IPS DF 6.9 (cell line): ENCODE measurements around the gene SLC20A1.

Experiments used
- DNase-seq: peaks from one replicate; pipeline ENCODE4 v3.0.0-alpha.2; 2013; ENCODE audit warnings: low read depth, low spot score
- H3K27ac ChIP-seq: one replicate; pipeline ENCODE4 v1.5.1; 2013; ENCODE audit warnings: low read length, control low read depth
- H3K27me3 ChIP-seq: 2 replicates; pipeline ENCODE4 v1.6.1; 2013; ENCODE audit warnings: mild to moderate bottlenecking, low read length; ENCODE audit not compliant: control insufficient read depth, insufficient read depth
- H3K36me3 ChIP-seq: 2 replicates; pipeline ENCODE4 v1.6.1; 2013; ENCODE audit warnings: low read length; ENCODE audit not compliant: control insufficient read depth, insufficient read depth
- H3K4me1 ChIP-seq: 2 replicates; pipeline ENCODE4 v1.6.1; 2013; ENCODE audit warnings: low read length; ENCODE audit not compliant: control insufficient read depth, insufficient read depth
- H3K4me3 ChIP-seq: 2 replicates; pipeline ENCODE4 v1.5.1; 2013; ENCODE audit warnings: mild to moderate bottlenecking, low read length
- H3K9me3 ChIP-seq: 2 replicates; pipeline ENCODE4 v1.6.1; 2013; ENCODE audit warnings: low read length, inconsistent platforms; ENCODE audit not compliant: control insufficient read depth, insufficient read depth
- WGBS: extraction: QIAGEN DNeasy Blood & Tissue Kit; methylation state at CpG from one replicate; pipeline ENCODE4 v1.1.7; 2013; ENCODE audit warnings: mixed read lengths, missing lambda C conversion rate; ENCODE audit not compliant: insufficient read length, insufficient coverage; 5-methylcytosine and 5-hydroxymethylcytosine counted together

SLC20A1 gene

DNA sequence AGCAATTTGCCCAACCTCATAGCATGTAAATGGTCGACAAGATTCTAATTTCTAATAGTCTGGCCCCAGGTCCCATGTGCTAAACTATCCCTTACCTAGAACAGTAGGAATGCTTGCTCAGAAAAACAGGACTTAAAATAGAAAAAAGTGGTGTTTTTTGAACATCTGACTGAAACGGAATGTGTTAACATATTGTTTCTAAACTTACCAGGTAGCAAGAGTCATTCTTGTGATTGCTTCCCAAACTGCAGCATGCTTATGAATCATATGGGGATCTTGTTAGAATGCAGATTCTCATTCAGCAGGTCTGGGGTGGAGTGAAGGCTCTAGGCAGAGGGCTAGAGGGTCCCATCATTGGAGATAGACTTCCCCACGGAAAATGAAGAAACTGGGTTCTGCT is 5.8 kb upstream of the SLC20A1 start:
- H3K4me1 ChIP-seq: no peaks in the 10 kb centered on the region
- WGBS: no CpG with 5 or more reads among the region's 3 CpGs
- no peak overlapping the region for H3K27ac ChIP-seq

DNA sequence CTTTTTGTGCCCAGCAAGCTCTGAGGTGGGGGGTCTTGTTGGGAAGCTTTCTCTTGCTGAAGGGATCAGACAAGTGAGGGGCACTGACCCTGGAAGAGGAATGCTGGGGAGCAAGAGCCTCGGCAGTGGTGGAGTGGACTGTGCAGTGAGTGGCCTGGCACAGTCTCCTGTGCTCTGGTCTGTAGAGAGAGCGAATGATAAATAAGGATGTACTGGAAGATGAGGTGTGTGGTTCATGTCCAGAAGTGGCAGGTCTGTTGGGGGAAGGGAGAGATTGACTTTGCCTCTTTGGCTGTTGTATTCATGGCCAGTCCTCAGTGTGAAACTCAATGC is 5.3 kb upstream of the SLC20A1 start:
- Histone ChIP-seq H3K4me1 (no peaks in the 10 kb centered on the region), H3K36me3 (no peaks in the 10 kb centered on the region), H3K27me3 (no peaks in the 10 kb centered on the region), H3K4me3 (no peak overlapping the region), H3K27ac (no peak overlapping the region), H3K9me3 (no peaks in the 10 kb centered on the region)
- WGBS: no CpG with 5 or more reads among the region's 2 CpGs
- DNase-seq: no peak

More for the DNA sequence above, 5.8 kb upstream of the SLC20A1 start:
- no peak for DNase-seq
- Histone ChIP-seq H3K9me3 (no peaks in the 10 kb centered on the region), H3K27me3 (no peaks in the 10 kb centered on the region), H3K36me3 (no peaks in the 10 kb centered on the region), H3K4me3 (no peak overlapping the region)

DNA sequence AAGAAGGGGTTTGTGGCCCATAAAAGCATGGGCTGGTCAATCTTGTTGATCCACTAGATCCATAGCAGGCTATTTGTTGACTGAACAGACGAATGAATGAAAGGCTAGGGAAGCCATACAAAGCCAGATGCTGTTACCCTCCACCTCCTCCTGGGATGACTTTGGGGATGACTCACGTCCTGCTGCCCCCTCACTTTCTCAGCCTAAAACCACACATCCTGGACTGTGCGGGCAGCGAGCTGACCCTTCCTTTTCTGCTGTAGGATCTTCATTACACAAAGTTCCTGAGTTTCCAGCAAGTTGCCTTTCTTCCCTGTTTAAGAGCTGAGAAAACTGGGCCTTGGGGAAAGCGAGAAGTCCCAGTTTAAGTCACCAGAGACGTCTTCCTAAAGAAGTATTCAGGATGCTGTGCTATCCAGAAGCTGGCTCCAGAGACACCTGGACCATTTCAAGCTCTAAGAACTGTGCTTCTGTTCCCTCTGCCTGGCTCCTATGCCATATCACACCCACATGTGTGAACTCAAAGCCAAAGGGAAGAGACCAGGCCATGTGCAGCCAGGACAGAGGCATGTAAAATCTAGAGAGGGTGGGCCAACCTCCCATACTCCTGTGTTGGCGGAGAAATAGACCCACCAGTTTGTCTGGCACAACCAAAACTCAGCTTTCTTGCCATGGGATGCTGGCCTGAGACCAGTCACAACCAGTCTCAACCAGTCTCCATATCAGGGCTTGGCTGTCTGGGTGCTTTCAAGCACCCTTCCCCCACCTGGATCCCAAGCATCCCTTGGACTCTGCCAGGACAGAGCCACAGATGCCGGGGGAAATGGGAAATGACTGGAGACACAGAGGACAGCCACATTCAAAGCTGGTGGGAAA is 4.7 kb upstream of the SLC20A1 start:
- Histone ChIP-seq H3K4me3 (no peak overlapping the region), H3K4me1 (no peaks in the 10 kb centered on the region), H3K36me3 (no peaks in the 10 kb centered on the region), H3K27me3 (no peaks in the 10 kb centered on the region), H3K9me3 (no peaks in the 10 kb centered on the region), H3K27ac (no peak overlapping the region)
- no peak for DNase-seq
- WGBS: no CpG with 5 or more reads among the region's 8 CpGs

DNA sequence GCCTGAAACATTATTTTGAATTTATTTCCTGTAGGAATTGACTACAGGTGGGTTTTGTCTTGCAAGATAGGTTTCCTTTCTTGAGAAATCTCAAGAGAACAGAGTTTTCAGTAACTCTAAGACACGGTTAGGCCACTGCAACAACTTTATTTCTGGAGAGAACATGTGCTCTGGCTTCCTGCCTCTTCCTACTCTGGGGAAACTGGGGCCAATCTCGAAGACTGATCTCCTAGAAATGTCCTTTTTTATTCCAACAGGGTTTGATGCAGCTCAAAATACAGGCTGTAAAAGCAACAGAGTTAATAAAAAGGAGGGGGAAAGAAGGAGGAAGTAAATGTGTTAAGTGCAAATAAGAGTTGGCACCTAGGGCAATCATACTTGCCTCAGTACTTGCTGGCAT is 4.0 kb upstream of the SLC20A1 start:
- Histone ChIP-seq H3K36me3 (no peaks in the 10 kb centered on the region), H3K27me3 (no peaks in the 10 kb centered on the region), H3K4me1 (no peaks in the 10 kb centered on the region), H3K27ac (no peak overlapping the region), H3K4me3 (no peak overlapping the region), H3K9me3 (no peaks in the 10 kb centered on the region)
- no CpG with 5 or more reads among the region's 2 CpGs for WGBS
- no peak for DNase-seq

DNA sequence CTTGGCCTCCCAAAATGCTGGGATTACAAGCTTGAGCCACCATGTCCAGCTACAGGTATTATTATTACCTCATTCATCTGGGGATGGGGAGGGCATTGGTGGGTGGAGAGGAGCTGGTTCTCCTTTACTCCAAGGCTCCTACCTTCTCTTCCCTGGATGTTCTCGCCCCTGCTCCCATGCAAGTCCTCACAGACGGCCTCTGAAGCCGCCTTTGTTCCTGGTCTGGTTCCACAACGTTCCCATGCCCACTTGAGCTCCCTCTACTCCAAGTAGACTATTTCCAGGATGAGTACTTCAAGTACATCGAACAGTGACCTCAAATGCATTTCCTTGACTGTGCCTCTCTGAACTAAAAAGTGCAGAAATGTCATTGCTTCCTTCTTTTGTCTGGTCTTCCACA is 3.2 kb upstream of the SLC20A1 start:
- WGBS: no CpG with 5 or more reads among the region's 5 CpGs
- no peaks in the 10 kb centered on the region for H3K4me1 ChIP-seq
- DNase-seq: no peak

DNA sequence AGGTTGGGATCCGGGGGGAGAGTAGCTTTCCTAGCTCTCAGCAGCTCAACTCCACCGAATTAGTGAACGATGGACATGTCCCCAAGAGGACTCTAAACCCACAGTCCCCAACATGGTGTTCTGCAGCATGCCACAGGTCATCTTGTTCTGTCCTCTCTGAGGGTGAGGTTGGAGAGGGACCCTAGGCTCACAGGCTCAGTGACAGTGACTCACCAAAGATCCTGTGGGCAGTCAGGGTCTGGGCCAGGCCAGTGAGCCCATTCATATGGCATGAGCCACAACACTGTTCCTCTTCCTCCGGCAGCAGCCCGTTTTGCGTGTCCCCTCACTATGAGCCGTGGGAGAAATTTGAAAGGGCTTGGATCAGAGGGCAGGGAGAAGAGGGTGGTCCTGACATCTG is 2.8 kb upstream of the SLC20A1 start:
- no peaks in the 10 kb centered on the region for H3K9me3 ChIP-seq
- no peak overlapping the region for H3K4me3 ChIP-seq
- no peaks in the 10 kb centered on the region for H3K27me3 ChIP-seq
- DNase-seq: no peak
- no peaks in the 10 kb centered on the region for H3K4me1 ChIP-seq
- H3K36me3 ChIP-seq: peaks cover 3% of the 10 kb centered on the region; the same call in 1 of the 2 replicates
- no CpG with 5 or more reads among the region's 7 CpGs for WGBS
- H3K27ac ChIP-seq: no peak overlapping the region

More for the DNA sequence above, 3.2 kb upstream of the SLC20A1 start:
- Histone ChIP-seq H3K27ac (no peak overlapping the region), H3K36me3 (peaks cover 2% of the 10 kb centered on the region; the same call in 1 of the 2 replicates), H3K9me3 (no peaks in the 10 kb centered on the region), H3K27me3 (no peaks in the 10 kb centered on the region), H3K4me3 (no peak overlapping the region)

DNA sequence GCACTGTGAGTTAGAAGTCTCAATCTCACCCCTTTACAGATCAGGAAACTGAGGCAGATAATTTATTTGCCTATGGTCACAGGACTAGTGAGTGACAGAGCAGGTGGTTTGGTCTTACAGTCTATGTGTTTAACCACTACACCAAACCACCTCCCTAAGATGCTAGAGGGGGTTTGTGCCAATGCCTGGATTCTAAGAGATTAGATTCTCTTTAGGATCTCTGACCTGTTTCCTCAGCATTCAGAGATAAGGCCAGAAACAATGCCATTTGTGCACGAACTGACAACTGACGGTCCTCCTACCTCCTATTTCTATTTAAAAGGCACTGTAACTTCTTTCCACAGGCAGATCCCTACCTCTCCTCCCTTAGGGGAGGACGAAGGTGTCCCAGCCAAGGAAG is 2.3 kb upstream of the SLC20A1 start:
- no CpG with 5 or more reads among the region's 3 CpGs for WGBS
- no peak overlapping the region for H3K27ac ChIP-seq
- no peak overlapping the region for H3K4me3 ChIP-seq
- H3K4me1 ChIP-seq: no peaks in the 10 kb centered on the region
- H3K36me3 ChIP-seq: peaks cover 3% of the 10 kb centered on the region; the same call in 1 of the 2 replicates
- no peak for DNase-seq
- no peaks in the 10 kb centered on the region for H3K27me3 ChIP-seq
- no peaks in the 10 kb centered on the region for H3K9me3 ChIP-seq

DNA sequence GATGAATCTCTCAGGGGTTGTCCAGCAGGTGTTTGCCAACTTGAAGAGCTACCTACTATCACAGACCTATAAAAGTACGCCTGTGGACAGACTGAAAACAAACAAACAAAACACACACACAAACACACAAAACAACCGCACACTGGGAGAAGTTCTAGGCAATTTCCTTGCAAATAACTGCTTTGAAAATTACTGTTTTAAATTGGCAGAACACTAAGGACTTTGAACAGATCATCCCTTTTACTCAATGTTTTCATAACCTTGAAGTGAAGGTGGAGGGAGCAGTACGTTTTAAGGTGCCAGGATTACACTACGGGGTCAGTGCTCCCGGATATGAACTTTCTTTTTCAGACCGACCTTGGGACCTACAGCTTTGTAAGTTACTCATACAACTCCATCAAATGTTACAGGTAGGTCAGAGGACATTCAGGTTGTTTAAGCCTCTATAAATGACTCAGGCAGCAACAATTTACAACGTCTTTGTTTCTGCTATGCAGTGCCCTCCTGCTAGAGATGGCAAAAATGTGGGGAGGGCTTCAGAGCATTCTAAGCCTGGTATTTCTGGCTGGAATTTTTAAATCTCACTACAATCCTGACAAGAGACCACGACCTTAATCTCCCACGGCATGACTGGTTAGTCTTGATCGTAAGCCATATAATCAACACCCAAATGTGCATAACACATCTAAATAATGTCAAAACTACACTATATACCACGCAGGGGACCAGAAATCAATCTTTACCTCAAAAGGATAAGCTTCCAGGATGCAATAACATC is 1.4 kb upstream of the SLC20A1 start:
- Histone ChIP-seq H3K9me3 (no peaks in the 10 kb centered on the region), H3K36me3 (peaks cover 8% of the 10 kb centered on the region; the same call in 1 of the 2 replicates), H3K27ac (no peak overlapping the region), H3K4me1 (no peaks in the 10 kb centered on the region), H3K27me3 (no peaks in the 10 kb centered on the region), H3K4me3 (no peak overlapping the region; the same call in 1 of the 2 replicates)
- WGBS: no CpG with 5 or more reads among the region's 11 CpGs
- DNase-seq: no peak

DNA sequence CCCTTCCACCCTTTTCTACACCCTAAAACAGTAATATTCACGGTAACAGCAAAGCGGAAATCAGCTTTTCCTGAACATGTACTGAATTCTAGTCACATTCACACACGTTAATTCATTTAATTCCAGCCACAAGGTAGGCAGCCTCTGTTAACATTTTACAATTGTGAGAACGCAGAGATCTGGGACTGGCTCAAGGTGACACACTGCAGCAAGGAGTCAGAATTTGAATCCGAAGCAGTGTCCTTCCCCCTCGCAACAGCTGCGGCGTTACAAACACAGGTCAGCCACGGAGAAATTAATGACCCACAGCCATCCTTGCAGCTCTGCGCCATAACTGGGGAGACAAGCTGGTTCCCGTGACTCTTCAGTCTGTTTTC is 818 bp upstream of the SLC20A1 start:
- Histone ChIP-seq H3K27me3 (no peaks in the 10 kb centered on the region), H3K4me1 (no peaks in the 10 kb centered on the region), H3K27ac (no peak overlapping the region), H3K9me3 (no peaks in the 10 kb centered on the region), H3K4me3 (peak overlapping the region; percentile 100; the same call in 1 of the 2 replicates), H3K36me3 (peaks cover 8% of the 10 kb centered on the region; the same call in 1 of the 2 replicates)
- DNase-seq: no peak
- no CpG with 5 or more reads among the region's 11 CpGs for WGBS

DNA sequence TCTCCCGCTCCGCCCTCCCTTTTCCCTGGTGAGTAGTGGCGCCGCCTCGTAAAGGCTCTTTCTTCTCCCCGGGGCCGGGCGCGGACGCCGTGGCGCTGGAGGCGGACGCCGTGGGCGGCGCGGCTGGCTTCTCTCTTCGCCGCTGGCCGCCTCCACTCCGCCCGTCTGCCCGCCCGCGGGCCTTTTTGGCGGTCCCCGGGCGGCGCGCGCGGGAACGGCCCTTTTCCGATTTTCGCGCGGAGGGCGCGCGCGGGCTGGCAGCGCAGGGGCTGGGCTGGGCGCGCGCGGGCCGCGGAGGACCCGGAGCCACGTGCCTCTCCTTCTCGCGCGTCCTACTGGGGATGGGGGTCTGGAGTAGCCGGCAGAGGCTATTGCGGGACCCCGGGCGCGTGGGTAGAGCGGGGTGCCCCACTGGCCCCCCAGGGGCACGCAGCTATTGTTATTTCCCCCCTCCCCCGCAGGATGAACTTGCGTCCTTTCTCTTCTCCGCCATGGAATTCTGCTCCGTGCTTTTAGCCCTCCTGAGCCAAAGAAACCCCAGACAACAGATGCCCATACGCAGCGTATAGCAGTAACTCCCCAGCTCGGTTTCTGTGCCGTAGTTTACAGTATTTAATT is 472 bp downstream of the SLC20A1 start:
- Histone ChIP-seq H3K4me1 (no peaks in the 10 kb centered on the region), H3K27me3 (no peaks in the 10 kb centered on the region), H3K36me3 (peaks cover 8% of the 10 kb centered on the region; the same call in 1 of the 2 replicates), H3K4me3 (peak overlapping the region; percentile 100), H3K9me3 (no peaks in the 10 kb centered on the region), H3K27ac (no peak overlapping the region)
- no peak for DNase-seq
- no CpG with 5 or more reads among the region's 69 CpGs for WGBS
